NT2/D1 (cell line): ENCODE data around the gene CCDC97.

Source experiments
- YY1 ChIP-seq: IDR thresholded peaks from 2 replicates; pipeline ENCODE4 v1.6.1; 2011; ENCODE audit not compliant: insufficient read length, insufficient read depth
- ZNF274 ChIP-seq: IDR thresholded peaks from 2 replicates; pipeline ENCODE4 v1.6.1; 2011; ENCODE audit warnings: mild to moderate bottlenecking, low read depth, low read length

DNA sequence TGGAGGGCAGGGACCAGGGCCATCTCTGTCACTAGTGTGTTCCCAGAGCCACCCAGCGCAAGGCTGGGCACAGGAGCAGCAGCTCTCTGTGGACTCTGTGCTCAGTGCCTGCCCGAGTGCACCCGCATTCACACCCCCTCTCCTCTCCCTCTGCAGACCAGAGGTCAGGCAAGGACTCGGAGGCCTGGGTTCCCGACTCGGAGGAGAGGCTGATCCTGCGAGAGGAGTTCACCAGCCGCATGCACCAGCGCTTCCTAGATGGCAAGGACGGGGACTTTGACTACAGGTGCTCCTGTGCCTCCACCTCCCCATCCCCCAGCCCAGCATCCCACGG, 10.2 kb downstream of the CCDC97 start:
- TF ChIP-seq YY1, result no peak
- TF ChIP-seq ZNF274, result no peak
